RWPE1 (cell line): Measurements from ENCODE around the gene CEMIP.

ENCODE experiments used
- CTCF ChIA-PET: fragments of 350-600 bp; sonication (Branson Sonifier 250); formaldehyde crosslinking; extraction: SDS; loops from one replicate; lab custom pipeline; 2021; lab: Yijun Ruan, JAX
- POLR2A ChIA-PET: fragments of 400-600 bp; formaldehyde crosslinking; extraction: SDS; loops from one replicate; lab custom pipeline; 2020; ENCODE audit warnings: antibody characterized with exemption; ENCODE audit not compliant: low non-redundant PET; lab: Yijun Ruan, JAX
- DNase-seq: peaks from one replicate; pipeline ENCODE4 v3.0.0; 2012; ENCODE audit warnings: low spot score
- H3K27ac ChIP-seq: fragments of 450-650 bp; 2 replicates; pipeline ENCODE4 v1.5.1; 2017
- CTCF ChIP-seq: fragments of 450-650 bp; conservative IDR thresholded peaks from 2 replicates; pipeline ENCODE4 v1.5.1; 2017; ENCODE audit warnings: low read depth, mild to moderate bottlenecking

The CEMIP gene

GRCh38 chr15:80856809-80857377 is 77.7 kb downstream of the CEMIP start:
- ChIA-PET POLR2A (no interaction called here), CTCF (interaction anchor here (0.7 kb wide), 1 partner anchor 201 kb away, joined by 4 read pairs; no protein-coding TSS in a partner anchor)
- H3K27ac ChIP-seq, result no peak overlapping the region
- no peak for TF ChIP-seq CTCF
- DNase-seq, result no peak

GRCh38 chr15:80861731-80862170 is 82.6 kb downstream of the CEMIP start:
- ChIA-PET POLR2A (no interaction called here), CTCF (no interaction called here)
- no peak for DNase-seq
- H3K27ac ChIP-seq, result no peak overlapping the region
- no peak for TF ChIP-seq CTCF

GRCh38 chr15:80864666-80865065 is 85.5 kb downstream of the CEMIP start:
- ChIA-PET POLR2A (no interaction called here), CTCF (interaction anchor here (0.9 kb wide), 1 partner anchor 10 kb away, joined by 4 read pairs; no protein-coding TSS in a partner anchor)
- DNase-seq, result no peak
- H3K27ac ChIP-seq, result no peak overlapping the region
- no peak for TF ChIP-seq CTCF

GRCh38 chr15:80866936-80867335 is 87.8 kb downstream of the CEMIP start:
- no peak for TF ChIP-seq CTCF
- POLR2A ChIA-PET, result no interaction called here
- H3K27ac ChIP-seq, result no peak overlapping the region
- DNase-seq, result no peak
- CTCF ChIA-PET, result no interaction called here

GRCh38 chr15:80870366-80870765 is 91.2 kb downstream of the CEMIP start:
- DNase-seq, result no peak
- POLR2A ChIA-PET, result no interaction called here
- TF ChIP-seq CTCF, result no peak
- no peak overlapping the region for H3K27ac ChIP-seq
- CTCF ChIA-PET, result no interaction called here

GRCh38 chr15:80870893-80871292 is 91.7 kb downstream of the CEMIP start:
- no peak for DNase-seq
- no peak for TF ChIP-seq CTCF
- ChIA-PET POLR2A (no interaction called here), CTCF (no interaction called here)
- no peak overlapping the region for H3K27ac ChIP-seq
